ENCODE measurements around the gene PCDHB13. TPM values are rescaled to one million over a fixed set of nuclear protein-coding genes. Genes with fewer than 3 reads are reported as not detected.
A peak's percentile ranks its signal among the peaks of the same experiment; 100 is the strongest.

The PCDHB13 gene
- polyA plus RNA-seq, 4 donors, result 5.6 to 6.8 (median 6.3) TPM

DNA sequence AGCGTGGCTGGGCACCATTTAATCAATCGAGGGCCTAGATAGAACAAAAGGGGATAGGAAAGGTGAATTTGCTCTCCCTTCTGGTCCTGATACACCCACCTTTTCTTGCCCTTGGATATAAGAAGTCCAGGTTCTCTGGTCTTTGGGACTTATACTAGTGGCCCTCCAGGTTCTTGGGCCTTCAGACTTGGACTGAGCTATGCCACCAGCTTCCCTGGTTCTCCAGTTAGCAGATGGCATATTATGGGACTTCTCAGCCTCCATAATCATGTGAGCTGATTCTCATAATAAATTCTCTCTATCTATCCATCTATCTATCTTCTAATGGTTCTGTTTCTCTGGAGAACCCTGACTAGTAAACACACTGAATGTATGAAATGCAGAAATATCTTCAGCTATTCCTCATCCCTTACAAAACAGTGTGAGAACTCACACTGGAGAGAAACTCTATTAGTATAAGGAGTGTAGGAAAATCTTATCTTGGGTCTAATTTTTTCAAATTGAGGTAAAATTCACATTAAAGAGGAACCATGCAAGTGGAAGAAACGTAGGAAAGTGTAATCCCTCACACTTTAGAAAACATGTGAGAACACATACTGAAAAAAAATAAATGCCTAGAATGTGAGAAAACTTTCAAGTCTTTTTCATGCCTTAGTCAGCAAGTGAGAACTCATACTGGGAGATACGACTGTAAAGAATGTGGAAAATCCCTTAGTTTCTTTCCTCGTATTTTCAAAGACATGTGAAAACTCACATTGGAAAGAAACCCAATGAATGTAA is 46.9 kb downstream of the PCDHB13 start:
- DNase-seq (ENCODE audit: low read depth in 4 of 4, low spot score in 3 of 4), result peak in 1 of 4 donors; percentile 3

DNA sequence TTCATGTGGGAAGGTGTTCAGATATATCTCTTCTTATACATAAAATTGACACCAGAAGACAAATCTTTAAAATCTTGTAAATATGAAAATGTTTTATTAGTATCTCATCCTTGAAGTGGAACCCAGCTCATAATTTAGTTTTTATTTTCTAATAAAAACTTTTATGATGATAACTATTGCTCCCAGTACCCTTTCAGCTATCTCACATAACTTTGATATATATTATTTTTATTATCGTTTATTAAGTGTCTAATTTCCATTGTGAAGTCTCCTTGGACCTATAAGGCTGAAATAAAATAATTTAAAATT is 47.5 kb downstream of the PCDHB13 start:
- no peak for DNase-seq (ENCODE audit: low read depth in 4 of 4, low spot score in 3 of 4)

Other genes starting within 250 kb of the PCDHB13 start
- under 1 TPM; 0.45 to 0.70 (median 0.59) TPM for gene PCDHAC2, start 247.4 kb upstream of the PCDHB13 start, polyA plus RNA-seq (ENCODE audit: insufficient read length in 4 of 4)
- gene PCDHB1, start 162.5 kb upstream of the PCDHB13 start, polyA plus RNA-seq (ENCODE audit: insufficient read length in 4 of 4), result under 1 TPM; 0.05 to 0.13 (median 0.08) TPM
- 1 to 10 TPM; 3.9 to 7.7 (median 4.9) TPM for gene PCDHB2, start 119.3 kb upstream of the PCDHB13 start, polyA plus RNA-seq (ENCODE audit: insufficient read length in 4 of 4)
- gene PCDHB3, start 113.4 kb upstream of the PCDHB13 start, polyA plus RNA-seq (ENCODE audit: insufficient read length in 4 of 4), result 1 to 10 TPM; 2.5 to 4.7 (median 3.4) TPM
- 1 to 10 TPM; 1.5 to 2.8 (median 2.1) TPM for gene PCDHB4, start 92.1 kb upstream of the PCDHB13 start, polyA plus RNA-seq (ENCODE audit: insufficient read length in 4 of 4)
- gene PCDHB5, start 78.7 kb upstream of the PCDHB13 start, polyA plus RNA-seq (ENCODE audit: insufficient read length in 4 of 4), result 1 to 10 TPM; 7.0 to 9.9 (median 8.2) TPM
- gene PCDHB6, start 63.9 kb upstream of the PCDHB13 start, polyA plus RNA-seq (ENCODE audit: insufficient read length in 4 of 4), result 1 to 10 TPM; 3.0 to 4.0 (median 3.4) TPM
- gene PCDHB7, start 41.3 kb upstream of the PCDHB13 start, polyA plus RNA-seq (ENCODE audit: insufficient read length in 4 of 4), result 1 to 10 TPM; 4.9 to 6.2 (median 5.9) TPM
- gene PCDHB8, start 36.1 kb upstream of the PCDHB13 start, polyA plus RNA-seq (ENCODE audit: insufficient read length in 4 of 4), result 1 to 10 TPM; 1.3 to 3.9 (median 2.6) TPM
- gene PCDHB16, start 31.5 kb upstream of the PCDHB13 start, polyA plus RNA-seq (ENCODE audit: insufficient read length in 4 of 4), result 1 to 10 TPM; 3.5 to 7.7 (median 5.2) TPM
- gene PCDHB9, start 26.8 kb upstream of the PCDHB13 start, polyA plus RNA-seq (ENCODE audit: insufficient read length in 4 of 4), result 1 to 10 TPM; 3.2 to 6.3 (median 3.8) TPM
- gene PCDHB10, start 21.6 kb upstream of the PCDHB13 start, polyA plus RNA-seq (ENCODE audit: insufficient read length in 4 of 4), result 1 to 10 TPM; 6.5 to 9.4 (median 7.7) TPM
- 1 to 10 TPM; 4.8 to 6.3 (median 5.1) TPM for gene PCDHB11, start 14.3 kb upstream of the PCDHB13 start, polyA plus RNA-seq (ENCODE audit: insufficient read length in 4 of 4)
- gene PCDHB12, start 5.2 kb upstream of the PCDHB13 start, polyA plus RNA-seq (ENCODE audit: insufficient read length in 4 of 4), result 1 to 10 TPM; 4.6 to 6.5 (median 5.5) TPM
- 10 to 100 TPM in 1 of 4 donors, 1 to 10 TPM in 3; 8.1 to 11.2 (median 8.8) TPM for gene PCDHB14, start 9.4 kb downstream of the PCDHB13 start, polyA plus RNA-seq (ENCODE audit: insufficient read length in 4 of 4)
- gene PCDHB15, start 31.5 kb downstream of the PCDHB13 start, polyA plus RNA-seq (ENCODE audit: insufficient read length in 4 of 4), result 10 to 100 TPM; 14.7 to 17.0 (median 16.0) TPM
- gene SLC25A2, start 90.1 kb downstream of the PCDHB13 start, polyA plus RNA-seq (ENCODE audit: insufficient read length in 4 of 4), result under 1 TPM in 1 of 4 donors, not detected in 3; 0.04 TPM
- 100 to 1,000 TPM; 146 to 183 (median 171) TPM for gene TAF7, start 106.9 kb downstream of the PCDHB13 start, polyA plus RNA-seq (ENCODE audit: insufficient read length in 4 of 4)
- 1 to 10 TPM in 2 of 4 donors, under 1 TPM in 2; 0.74 to 1.3 (median 0.96) TPM for gene PCDHGA1, start 116.6 kb downstream of the PCDHB13 start, polyA plus RNA-seq (ENCODE audit: insufficient read length in 4 of 4)
- gene PCDHGA2, start 124.8 kb downstream of the PCDHB13 start, polyA plus RNA-seq (ENCODE audit: insufficient read length in 4 of 4), result 1 to 10 TPM; 5.8 to 7.7 (median 6.1) TPM
- gene PCDHGA3, start 129.9 kb downstream of the PCDHB13 start, polyA plus RNA-seq (ENCODE audit: insufficient read length in 4 of 4), result 1 to 10 TPM; 2.2 to 4.2 (median 3.1) TPM
- gene PCDHGB1, start 136.2 kb downstream of the PCDHB13 start, polyA plus RNA-seq (ENCODE audit: insufficient read length in 4 of 4), result 1 to 10 TPM; 1.3 to 2.4 (median 2.0) TPM
- gene PCDHGA4, start 141.1 kb downstream of the PCDHB13 start, polyA plus RNA-seq (ENCODE audit: insufficient read length in 4 of 4), result 1 to 10 TPM; 2.3 to 3.1 (median 2.5) TPM
- gene PCDHGB2, start 146.1 kb downstream of the PCDHB13 start, polyA plus RNA-seq (ENCODE audit: insufficient read length in 4 of 4), result 1 to 10 TPM; 3.4 to 4.7 (median 3.9) TPM
- gene PCDHGA5, start 150.2 kb downstream of the PCDHB13 start, polyA plus RNA-seq (ENCODE audit: insufficient read length in 4 of 4), result 1 to 10 TPM; 2.2 to 3.0 (median 2.5) TPM
- gene PCDHGB3, start 156.3 kb downstream of the PCDHB13 start, polyA plus RNA-seq (ENCODE audit: insufficient read length in 4 of 4), result 1 to 10 TPM; 1.7 to 2.3 (median 2.0) TPM
- gene PCDHGA6, start 160.0 kb downstream of the PCDHB13 start, polyA plus RNA-seq (ENCODE audit: insufficient read length in 4 of 4), result 1 to 10 TPM; 5.4 to 9.1 (median 6.5) TPM
- gene PCDHGA7, start 168.8 kb downstream of the PCDHB13 start, polyA plus RNA-seq (ENCODE audit: insufficient read length in 4 of 4), result 1 to 10 TPM; 2.1 to 2.8 (median 2.2) TPM
- gene PCDHGB4, start 173.8 kb downstream of the PCDHB13 start, polyA plus RNA-seq (ENCODE audit: insufficient read length in 4 of 4), result 1 to 10 TPM; 4.3 to 6.6 (median 6.0) TPM
- gene PCDHGA8, start 178.7 kb downstream of the PCDHB13 start, polyA plus RNA-seq (ENCODE audit: insufficient read length in 4 of 4), result under 1 TPM; 0.30 to 0.52 (median 0.32) TPM
- gene PCDHGB5, start 184.0 kb downstream of the PCDHB13 start, polyA plus RNA-seq (ENCODE audit: insufficient read length in 4 of 4), result 10 to 100 TPM in 1 of 4 donors, 1 to 10 TPM in 3; 9.4 to 11.0 (median 9.7) TPM
- gene PCDHGA9, start 188.9 kb downstream of the PCDHB13 start, polyA plus RNA-seq (ENCODE audit: insufficient read length in 4 of 4), result 1 to 10 TPM; 5.5 to 6.5 (median 6.0) TPM
- gene PCDHGB6, start 194.1 kb downstream of the PCDHB13 start, polyA plus RNA-seq (ENCODE audit: insufficient read length in 4 of 4), result 1 to 10 TPM; 7.0 to 8.3 (median 8.2) TPM
- 1 to 10 TPM; 3.7 to 3.9 (median 3.9) TPM for gene PCDHGA10, start 199.1 kb downstream of the PCDHB13 start, polyA plus RNA-seq (ENCODE audit: insufficient read length in 4 of 4)
- gene PCDHGB7, start 203.8 kb downstream of the PCDHB13 start, polyA plus RNA-seq (ENCODE audit: insufficient read length in 4 of 4), result 10 to 100 TPM; 15.4 to 16.6 (median 15.9) TPM
- gene PCDHGA11, start 207.1 kb downstream of the PCDHB13 start, polyA plus RNA-seq (ENCODE audit: insufficient read length in 4 of 4), result 1 to 10 TPM; 4.4 to 5.5 (median 4.9) TPM
- 1 to 10 TPM in 3 of 4 donors, under 1 TPM in 1; 0.97 to 2.1 (median 1.7) TPM for gene PCDHGA12, start 216.6 kb downstream of the PCDHB13 start, polyA plus RNA-seq (ENCODE audit: insufficient read length in 4 of 4)

Data from right renal pelvis (tissue), 4 donors.